HepG2 (cell line): ENCODE results near the gene TRMT1. TPM values are rescaled to one million over a fixed set of nuclear protein-coding genes. Genes with fewer than 3 reads are reported as not detected.

ENCODE experiments used
- ATAC-seq: fragments of 200-7000 bp; cut with Tn5 transposase; 3 replicates; pipeline ENCODE4 v1.9.1; 2020; ENCODE audit warnings: mild to moderate bottlenecking, moderate library complexity
- BruUV-seq: library from RNA; stranded (reverse); fragments of 400-500 nt; replicated peaks from 2 replicates; lab custom pipeline; 2021; lab: Mats Ljungman, UMichigan
- CTCF ChIA-PET: fragments of 300-600 bp; formaldehyde crosslinking; extraction: SDS; loops from one replicate; lab custom pipeline; 2021; ENCODE audit warnings: low total read pairs, inconsistent platforms, low intra/inter-chr PET ratio; lab: Yijun Ruan, JAX
- POLR2A ChIA-PET: fragments of 350-600 bp; sonication (Branson Sonifier 250); formaldehyde crosslinking; loops from one replicate; lab custom pipeline; 2020; ENCODE audit warnings: antibody characterized with exemption, inconsistent platforms; lab: Yijun Ruan, JAX
- DNase-seq: peaks from one replicate; pipeline ENCODE4 v3.0.0-alpha.2; 2015; ENCODE audit warnings: low spot score
- FAIRE-seq: peaks from 3 replicates; lab custom pipeline; 2011; peaks lifted over from hg19 to GRCh38; lab: Jason Lieb, UNC
- H2AFZ ChIP-seq: one replicate; pipeline ENCODE4 v1.6.1; 2011; ENCODE audit warnings: low read length, inconsistent platforms
- H3K27ac ChIP-seq: fragments of 300-600 bp; 3 replicates; pipeline ENCODE4 v1.8.0; 2011; ENCODE audit warnings: mixed run types, mild to moderate bottlenecking, mixed read lengths, low read length, inconsistent platforms; ENCODE audit not compliant: insufficient read depth; ENCODE audit errors: extremely low read length
- H3K27me3 ChIP-seq, 2 experiments: fragments of 200-600 bp in 1 of 2; 2 replicates in 1 of 2; 3 replicates in 1 of 2; pipeline versions ENCODE4 v1.6.0 to v1.8.0; 2011; ENCODE audit warnings: low read length in 2 of 2, mild to moderate bottlenecking in 2 of 2, moderate library complexity in 2 of 2, inconsistent platforms in 1 of 2; ENCODE audit not compliant: insufficient read depth in 2 of 2, control insufficient read depth in 1 of 2
- H3K36me3 ChIP-seq, 2 experiments: fragments of 200-600 bp in 1 of 2; replicated peaks in 1 of 2; 2 replicates in 1 of 2; 3 replicates in 1 of 2; pipeline versions ENCODE4 v1.5.1 to v1.8.0; 2011; ENCODE audit warnings: low read length in 2 of 2, inconsistent platforms in 1 of 2; ENCODE audit not compliant: insufficient read depth in 2 of 2, control insufficient read depth in 1 of 2
- H3K4me1 ChIP-seq: 2 replicates; pipeline ENCODE4 v1.5.1; 2012; ENCODE audit warnings: low read length, inconsistent platforms; ENCODE audit not compliant: insufficient read depth
- H3K4me2 ChIP-seq: 2 replicates; pipeline ENCODE4 v1.6.0; 2011; ENCODE audit warnings: low read depth, low read length, inconsistent platforms
- H3K4me3 ChIP-seq, 3 experiments: fragments of 200-600 bp in 1 of 3; sonication (generic), shearing (Covaris generic) in 1 of 3; replicated peaks in 1 of 3; 2 replicates each; pipeline ENCODE4 v1.5.1; 2011 to 2016; ENCODE audit warnings: low read length in 3 of 3, inconsistent platforms in 2 of 3, low read depth in 2 of 3, mild to moderate bottlenecking in 2 of 3, control low read depth in 1 of 3, mixed read lengths in 1 of 3; ENCODE audit not compliant: insufficient read depth in 1 of 3
- H3K79me2 ChIP-seq: one replicate; pipeline ENCODE4 v1.6.1; 2011; ENCODE audit warnings: low read length, inconsistent platforms; ENCODE audit not compliant: insufficient read depth
- H3K9ac ChIP-seq: 2 replicates; pipeline ENCODE4 v1.6.0; 2011; ENCODE audit warnings: mild to moderate bottlenecking, low read depth, low read length, inconsistent platforms; ENCODE audit not compliant: insufficient read depth
- H3K9me3 ChIP-seq: 2 replicates; pipeline ENCODE4 v1.5.1; 2012; ENCODE audit warnings: mild to moderate bottlenecking, low read length
- H4K20me1 ChIP-seq: 2 replicates; pipeline ENCODE4 v1.6.0; 2011; ENCODE audit warnings: inconsistent platforms, mild to moderate bottlenecking, low read length, moderate library complexity; ENCODE audit not compliant: insufficient read depth
- CSRNP1 ChIP-seq: sonication (generic); formaldehyde crosslinking; IDR thresholded peaks from 2 replicates; pipeline ENCODE4 v1.8.1; 2023; ENCODE audit warnings: mild to moderate bottlenecking, missing genetic modification reagents
- CTCF ChIP-seq: sonication (generic); formaldehyde crosslinking; IDR thresholded peaks from 2 replicates; pipeline ENCODE4 v1.5.0; 2020; ENCODE audit warnings: mild to moderate bottlenecking, missing genetic modification reagents, moderate library complexity
- NR2C2 ChIP-seq: sonication (generic); formaldehyde crosslinking; IDR thresholded peaks from 2 replicates; pipeline ENCODE4 v1.4.0; 2020; ENCODE audit warnings: missing genetic modification reagents, mild to moderate bottlenecking, moderate library complexity, borderline replicate concordance
- SATB2 ChIP-seq: sonication (generic); formaldehyde crosslinking; IDR thresholded peaks from 2 replicates; pipeline ENCODE4 v1.5.0; 2020; ENCODE audit warnings: missing genetic modification reagents
- TARDBP ChIP-seq: sonication (generic); formaldehyde crosslinking; IDR thresholded peaks from 2 replicates; pipeline ENCODE4 v1.8.0; 2022; ENCODE audit warnings: mild to moderate bottlenecking, missing genetic modification reagents
- ZNF230 ChIP-seq: sonication (generic); formaldehyde crosslinking; IDR thresholded peaks from 2 replicates; pipeline ENCODE4 v1.4.0; 2020; ENCODE audit warnings: mild to moderate bottlenecking, missing genetic modification reagents
- ZNF260 ChIP-seq: sonication (generic); formaldehyde crosslinking; IDR thresholded peaks from 2 replicates; pipeline ENCODE4 v1.4.0; 2020; ENCODE audit warnings: missing genetic modification reagents, low read depth, mild to moderate bottlenecking, borderline replicate concordance
- ZNF770 ChIP-seq: sonication (generic); formaldehyde crosslinking; IDR thresholded peaks from 2 replicates; pipeline ENCODE4 v1.5.0; 2020; ENCODE audit warnings: mild to moderate bottlenecking, missing genetic modification reagents
- WGBS: methylation state at CpG from one replicate; pipeline ENCODE4 v1.1.6; 2017; ENCODE audit warnings: low lambda C conversion rate; 5-methylcytosine and 5-hydroxymethylcytosine counted together
- in situ Hi-C: cut with HindIII; loops from 2 replicates; pipeline ENCODE4 v1.10.0; 2017; ENCODE audit warnings: low pct_unique_long_range_greater_than_20kb; ENCODE audit not compliant: extremely low pct_ligation_motif_present
- intact Hi-C: fragments of 100-400 bp; cut with micrococcal nuclease; formaldehyde crosslinking; loops from one replicate; pipeline ENCODE4 v1.10.0; 2022; ENCODE audit not compliant: unreplicated experiment
- polyA plus RNA-seq, 8 experiments: library from polyadenylated mRNA; depleted of rRNA in 3 of 8; stranded (reverse) in 7 of 8; unstranded in 1 of 8; fragments of >200 nt; fragmentation: Illumina TruSeq in 4 of 8; extraction: Trizol in 4 of 8; gene quantifications; 2 replicates each; pipeline versions ENCODE4 v1.2.1 to v1.2.3, GENCODE V29; 2011 to 2016; ENCODE audit warnings: low read depth in 4 of 8, missing spikeins in 1 of 8, mixed read lengths in 1 of 8; ENCODE audit not compliant: insufficient read depth in 1 of 8
- total RNA-seq, 5 experiments: library from RNA; depleted of rRNA; stranded (reverse); fragments of >200 nt; fragmentation: Illumina TruSeq; extraction: Trizol; gene quantifications; 2 replicates each; pipeline ENCODE4 v1.2.3, GENCODE V29; 2016; ENCODE audit warnings: low read depth in 1 of 5

Gene TRMT1
- total and polyA plus RNA-seq, 2 of the 13 experiments (the other 11 are each of a cell fraction or from before 2014, with no cell fraction given): 35.5 to 44.1 TPM

- no peak for TF ChIP-seq CSRNP1 (CRISPR knock-in tag)
- no peak for TF ChIP-seq ZNF260 (CRISPR knock-in tag)
- TF ChIP-seq CTCF (CRISPR knock-in tag): peak; percentile 42
These were observed 12.1 kb downstream of the TRMT1 start (continued) for GRCh38 chr19:13104360-13104847.

GRCh38 chr19:13103581-13104359, 12.8 kb downstream of the TRMT1 start:
- BruUV-seq: no TSS peak
- Histone ChIP-seq H3K27ac (peak overlapping the region; percentile 70), H3K9me3 (no peaks in the 10 kb centered on the region), H3K4me3 (no peak overlapping the region), H3K27me3 (no peaks in the 10 kb centered on the region), H3K79me2 (no peaks in the 10 kb centered on the region), H3K4me1 (peaks cover 20% of the 10 kb centered on the region), H3K36me3 (peaks cover 0 to 8% of the 10 kb centered on the region in 2 experiments; a peak in 2 of 5 replicates), H4K20me1 (no peaks in the 10 kb centered on the region; the same call in 1 of the 2 replicates), H3K4me2 (no peak overlapping the region), H3K9ac (no peak overlapping the region), H2AFZ (no peak overlapping the region)
- ChIA-PET CTCF (no interaction called here), POLR2A (interaction anchor here (1.2 kb wide), 1 partner anchor 14 kb away, joined by 5 read pairs; the partner anchor contains the start of gene NACC1)
- ATAC-seq (no peak), FAIRE-seq (no peak), DNase-seq (no peak)
- in situ Hi-C loops (no loop called here), intact Hi-C loops (no loop called here)
- WGBS: over 99% methylated on average over 9 of the region's 13 CpGs
- TF ChIP-seq TARDBP (CRISPR knock-in tag) (no peak), ZNF230 (CRISPR knock-in tag) (no peak), ZNF770 (CRISPR knock-in tag) (peak; percentile 73; the same call in 1 of the 2 replicates), NR2C2 (CRISPR knock-in tag) (no peak), SATB2 (CRISPR knock-in tag) (no peak)
